H1 (cell line): ENCODE data around the gene TOP3B. TPM values are rescaled to one million over a fixed set of nuclear protein-coding genes. Genes with fewer than 3 reads are reported as not detected.

ENCODE experiments used
- CTCF ChIA-PET: fragments of 300-600 bp; sonication (Branson Sonifier 250); formaldehyde crosslinking; loops from one replicate; lab custom pipeline; 2021; ENCODE audit not compliant: partially characterized antibody; lab: Charles Lee
- POLR2A ChIA-PET: fragments of 300-600 bp; sonication (Branson Sonifier 250); formaldehyde crosslinking; loops from one replicate; lab custom pipeline; 2021; ENCODE audit warnings: inconsistent platforms; ENCODE audit not compliant: partially characterized antibody; lab: Charles Lee
- DNase-seq, 2 experiments: peaks; one replicate each; pipeline versions ENCODE4 v3.0.0 to v3.0.0-alpha.2; 2010 to 2022; ENCODE audit warnings: low spot score in 2 of 2, low read depth in 1 of 2, mixed read lengths in 1 of 2
- FAIRE-seq: peaks from 2 replicates; lab custom pipeline; 2011; peaks lifted over from hg19 to GRCh38; lab: Jason Lieb, UNC
- H2AFZ ChIP-seq: 2 replicates; pipeline ENCODE4 v1.8.1; 2012; ENCODE audit warnings: low read length, inconsistent platforms
- H2AK5ac ChIP-seq: 2 replicates; pipeline ENCODE4 v1.6.1; 2013; ENCODE audit warnings: low read depth, low read length
- H2BK120ac ChIP-seq: replicated peaks from 2 replicates; pipeline ENCODE3; 2013; ENCODE audit warnings: low read depth, low read length, inconsistent platforms
- H2BK12ac ChIP-seq: 2 replicates; pipeline ENCODE4 v1.6.1; 2013; ENCODE audit warnings: low read depth, low read length
- H2BK15ac ChIP-seq: 2 replicates; pipeline ENCODE4 v1.6.1; 2013; ENCODE audit warnings: low read length
- H2BK20ac ChIP-seq: 2 replicates; pipeline ENCODE4 v1.6.1; 2013; ENCODE audit warnings: low read length
- H2BK5ac ChIP-seq: 2 replicates; pipeline ENCODE4 v1.6.1; 2013; ENCODE audit warnings: low read depth, low read length
- H3K14ac ChIP-seq: 2 replicates; pipeline ENCODE4 v1.6.1; 2013; ENCODE audit warnings: inconsistent platforms; ENCODE audit not compliant: insufficient read length
- H3K18ac ChIP-seq: 2 replicates; pipeline ENCODE4 v1.6.1; 2013; ENCODE audit warnings: low read length; ENCODE audit errors: extremely low read depth
- H3K23ac ChIP-seq: 2 replicates; pipeline ENCODE4 v1.6.1; 2013; ENCODE audit warnings: inconsistent platforms; ENCODE audit not compliant: insufficient read length
- H3K23me2 ChIP-seq: 2 replicates; pipeline ENCODE4 v1.6.1; 2013; ENCODE audit warnings: low read depth, low read length
- H3K27ac ChIP-seq: 2 replicates; pipeline ENCODE4 v1.6.1; 2011; ENCODE audit warnings: low read depth, low read length, inconsistent platforms
- H3K27me3 ChIP-seq, 4 experiments: replicated peaks in 1 of 4; 1 replicate in 1 of 4; 2 replicates in 3 of 4; pipeline versions ENCODE4 v1.6.1 to v1.8.1; 2011 to 2013; ENCODE audit warnings: low read length in 3 of 4, mild to moderate bottlenecking in 3 of 4, inconsistent platforms in 2 of 4, mixed read lengths in 2 of 4, moderate library complexity in 1 of 4; ENCODE audit not compliant: control insufficient read depth in 3 of 4, insufficient read depth in 3 of 4; ENCODE audit errors: extremely low read depth in 1 of 4
- H3K36me3 ChIP-seq, 4 experiments: 2 replicates each; pipeline versions ENCODE4 v1.6.1 to v1.8.1; 2011 to 2013; ENCODE audit warnings: mild to moderate bottlenecking in 4 of 4, low read length in 3 of 4, moderate library complexity in 2 of 4, control low read depth in 1 of 4, inconsistent platforms in 1 of 4; ENCODE audit not compliant: insufficient read depth in 4 of 4, control insufficient read depth in 2 of 4
- H3K4ac ChIP-seq: replicated peaks from 2 replicates; pipeline ENCODE3; 2013; ENCODE audit warnings: low read length, low read depth, mixed read lengths, inconsistent platforms; ENCODE audit not compliant: insufficient read length
- H3K4me1 ChIP-seq, 4 experiments: replicated peaks in 1 of 4; 1 replicate in 1 of 4; 2 replicates in 3 of 4; pipeline versions ENCODE4 v1.6.1 to v1.8.1; 2011 to 2013; ENCODE audit warnings: low read length in 3 of 4, inconsistent platforms in 2 of 4, mixed read lengths in 1 of 4; ENCODE audit not compliant: insufficient read depth in 4 of 4, control insufficient read depth in 3 of 4
- H3K4me2 ChIP-seq, 2 experiments: 2 replicates each; pipeline versions ENCODE4 v1.6.1 to v1.8.1; 2011 to 2013; ENCODE audit warnings: low read depth in 2 of 2, low read length in 2 of 2, control low read depth in 1 of 2, inconsistent platforms in 1 of 2, mild to moderate bottlenecking in 1 of 2; ENCODE audit not compliant: insufficient read depth in 1 of 2
- H3K4me3 ChIP-seq, 4 experiments: fragments of 200-600, 300-600 bp in 1 of 4; sonication (generic), shearing (Covaris generic), sonication (Bioruptor Twin) in 1 of 4; 2 replicates each; pipeline versions ENCODE4 v1.5.1 to v1.8.1; 2011 to 2016; ENCODE audit warnings: low read length in 4 of 4, low read depth in 3 of 4, control low read depth in 2 of 4, inconsistent platforms in 2 of 4, mild to moderate bottlenecking in 2 of 4, mixed read lengths in 1 of 4, moderate library complexity in 1 of 4; ENCODE audit not compliant: insufficient read depth in 2 of 4; ENCODE audit errors: extremely low read depth in 1 of 4
- H3K56ac ChIP-seq: replicated peaks from 2 replicates; pipeline ENCODE3; 2013; ENCODE audit warnings: low read depth, mild to moderate bottlenecking, mixed read lengths, low read length, inconsistent platforms; ENCODE audit not compliant: insufficient read length
- H3K79me1 ChIP-seq: 2 replicates; pipeline ENCODE4 v1.6.1; 2013; ENCODE audit warnings: low read depth, low read length, control low read depth
- H3K79me2 ChIP-seq, 2 experiments: 2 replicates each; pipeline versions ENCODE4 v1.6.1 to v1.8.1; 2012 to 2013; ENCODE audit warnings: low read length in 2 of 2, mild to moderate bottlenecking in 2 of 2, inconsistent platforms in 1 of 2; ENCODE audit not compliant: insufficient read depth in 2 of 2, control insufficient read depth in 1 of 2
- H3K9ac ChIP-seq, 4 experiments: replicated peaks in 1 of 4; 1 replicate in 1 of 4; 2 replicates in 3 of 4; pipeline versions ENCODE4 v1.6.1 to v1.8.1; 2011 to 2013; ENCODE audit warnings: low read depth in 3 of 4, low read length in 3 of 4, control low read depth in 2 of 4, mild to moderate bottlenecking in 2 of 4, moderate library complexity in 2 of 4, inconsistent platforms in 1 of 4; ENCODE audit errors: extremely low read depth in 1 of 4
- H3K9me3 ChIP-seq, 2 experiments: 2 replicates each; pipeline versions ENCODE4 v1.6.1 to v1.8.1; 2012 to 2013; ENCODE audit warnings: mild to moderate bottlenecking in 2 of 2, moderate library complexity in 2 of 2, control low read depth in 1 of 2, inconsistent platforms in 1 of 2, low read depth in 1 of 2, low read length in 1 of 2, mixed read lengths in 1 of 2; ENCODE audit not compliant: insufficient read depth in 2 of 2
- H4K20me1 ChIP-seq, 2 experiments: replicated peaks in 1 of 2; 2 replicates each; pipeline versions ENCODE3 to v1.8.1; 2011 to 2013; ENCODE audit warnings: inconsistent platforms in 2 of 2, low read length in 2 of 2, mild to moderate bottlenecking in 1 of 2; ENCODE audit not compliant: insufficient read depth in 2 of 2, control insufficient read depth in 1 of 2
- H4K5ac ChIP-seq: 2 replicates; pipeline ENCODE4 v1.6.1; 2013; ENCODE audit warnings: low read length, low read depth, mixed read lengths, inconsistent platforms; ENCODE audit not compliant: insufficient read length
- H4K8ac ChIP-seq: 2 replicates; pipeline ENCODE4 v1.8.0; 2013; ENCODE audit warnings: mild to moderate bottlenecking, moderate library complexity, low read length, inconsistent platforms; ENCODE audit not compliant: insufficient read depth; ENCODE audit errors: extremely low read depth
- H4K91ac ChIP-seq: replicated peaks from 2 replicates; pipeline ENCODE3; 2013; ENCODE audit warnings: low read length, mixed read lengths, inconsistent platforms; ENCODE audit not compliant: insufficient read length
- CBX8 ChIP-seq: fragments of 300-800, 300-1000 bp; sonication (generic); IDR thresholded peaks from 2 replicates; pipeline ENCODE4 v1.7.1; 2016; ENCODE audit warnings: low read depth, low read length, borderline replicate concordance
- EZH2 ChIP-seq: fragments of 200-600 bp; sonication (generic); IDR thresholded peaks from 2 replicates; pipeline ENCODE4 v1.7.1; 2012; ENCODE audit warnings: low read depth, mild to moderate bottlenecking, moderate library complexity, low read length, inconsistent platforms; ENCODE audit not compliant: severe bottlenecking
- JUND ChIP-seq: IDR thresholded peaks from 2 replicates; pipeline ENCODE4 v1.6.1; 2011; ENCODE audit warnings: mild to moderate bottlenecking, improper control_type of control experiment, low read length
- KDM5A ChIP-seq: fragments of 200-600 bp; IDR thresholded peaks from 2 replicates; pipeline ENCODE4 v1.7.1; 2012; ENCODE audit warnings: mild to moderate bottlenecking, low read length, inconsistent platforms, mixed read lengths
- NANOG ChIP-seq: IDR thresholded peaks from 2 replicates; pipeline ENCODE4 v1.6.1; 2011; ENCODE audit warnings: low read length, low read depth, mild to moderate bottlenecking, inconsistent platforms; ENCODE audit not compliant: insufficient read depth, poor library complexity, severe bottlenecking
- NRF1 ChIP-seq: IDR thresholded peaks from 2 replicates; pipeline ENCODE4 v1.6.1; 2011; ENCODE audit warnings: mild to moderate bottlenecking, low read depth, low read length, improper control_type of control experiment
- RBBP5 ChIP-seq: IDR thresholded peaks from 2 replicates; pipeline ENCODE4 v1.7.1; 2012; ENCODE audit warnings: low read depth, mild to moderate bottlenecking, inconsistent platforms, low read length, moderate library complexity, borderline replicate concordance
- RNF2 ChIP-seq: fragments of 200-900, 300-1000 bp; sonication (generic); IDR thresholded peaks from 2 replicates; pipeline ENCODE4 v1.7.1; 2016; ENCODE audit warnings: borderline replicate concordance, low read depth, mild to moderate bottlenecking, antibody characterized with exemption, low read length; ENCODE audit not compliant: poor library complexity, severe bottlenecking; ENCODE audit errors: missing control alignments
- SP2 ChIP-seq: IDR thresholded peaks from 2 replicates; pipeline ENCODE4 v1.6.1; 2012; ENCODE audit warnings: mild to moderate bottlenecking, low read length, inconsistent platforms
- SRF ChIP-seq: IDR thresholded peaks from 2 replicates; pipeline ENCODE4 v1.6.1; 2011; ENCODE audit warnings: mild to moderate bottlenecking, low read depth, low read length, moderate library complexity
- SUZ12 ChIP-seq: fragments of 200-600 bp; sonication (generic); IDR thresholded peaks from 2 replicates; pipeline ENCODE4 v1.6.1; 2012; ENCODE audit warnings: mild to moderate bottlenecking, inconsistent platforms, low read length, moderate library complexity, mixed read lengths
- YY1 ChIP-seq: IDR thresholded peaks from 2 replicates; pipeline ENCODE4 v1.6.1; 2011; ENCODE audit warnings: low read depth, mild to moderate bottlenecking, low read length
- WGBS, 2 experiments: shearing (Covaris generic) in 1 of 2; methylation state at CpG; one replicate each; pipeline versions ENCODE4 v1.1.6 to v1.1.7; 2013 to 2015; ENCODE audit warnings: low lambda C conversion rate in 2 of 2, mixed read lengths in 2 of 2, inconsistent platforms in 1 of 2, low coverage in 1 of 2, missing lambda C conversion rate in 1 of 2; ENCODE audit not compliant: insufficient replicate concordance in 2 of 2, insufficient coverage in 1 of 2, insufficient read length in 1 of 2; ENCODE audit errors: extremely low coverage in 1 of 2, missing lambda C conversion rate in 1 of 2; 5-methylcytosine and 5-hydroxymethylcytosine counted together
- polyA plus RNA-seq, 7 experiments: library from polyadenylated mRNA; depleted of rRNA in 3 of 7; stranded (reverse) in 5 of 7; unstranded in 2 of 7; fragments of >200 nt in 5 of 7; fragments of 200-250 nt in 2 of 7; gene quantifications; 1 replicate in 5 of 7; 2 replicates in 1 of 7; 4 replicates in 1 of 7; pipeline versions ENCODE4 v1.2.1 to v1.2.3, GENCODE V29; 2011 to 2013; ENCODE audit warnings: missing spikeins in 2 of 7, mixed read lengths in 2 of 7
- total RNA-seq: library from RNA; stranded (reverse); fragmentation: NEBNext Ultra II Directional; extraction: Animal tissue kit (Norgen Biotek cat#: 25700); gene quantifications from 2 replicates; pipeline ENCODE4 v1.2.1, GENCODE V29; 2021

Gene TOP3B
- total and polyA plus RNA-seq, 2 of the 8 experiments (the other 6 are each of a cell fraction or from before 2014, with no cell fraction given): 30.4 to 52.8 TPM

DNA sequence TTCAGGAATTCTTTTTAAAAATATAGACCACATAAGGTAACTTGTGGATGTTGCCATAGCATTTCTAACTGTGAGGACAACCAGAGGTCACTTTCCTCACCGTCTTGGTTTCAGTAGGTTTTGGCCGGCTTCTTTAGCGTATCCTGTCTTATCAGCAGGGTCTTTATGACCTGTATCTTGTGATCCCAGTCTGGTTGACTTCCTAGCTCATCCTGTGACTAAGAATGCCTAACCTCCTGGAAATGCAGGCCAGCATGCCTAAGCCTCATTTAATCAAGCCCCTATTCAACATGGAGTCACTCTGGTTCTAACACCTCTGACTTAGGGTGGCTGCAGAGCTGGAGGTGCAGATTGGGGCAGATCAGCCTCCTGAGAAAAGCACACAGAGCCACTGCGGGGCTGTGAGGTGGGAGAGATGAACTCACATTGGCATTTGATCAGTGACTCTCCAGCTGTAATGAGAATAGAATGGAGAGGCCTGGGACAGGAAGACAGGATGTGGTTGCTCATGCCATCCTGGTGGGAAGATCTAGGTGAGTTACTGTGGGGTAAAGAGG is 41.1 kb upstream of the TOP3B start:
- H3K79me1 ChIP-seq: no peaks in the 10 kb centered on the region

More for the DNA sequence above, 41.1 kb upstream of the TOP3B start:
- no peak overlapping the region for H3K9ac ChIP-seq
- H2BK12ac ChIP-seq: no peak overlapping the region
- peaks cover 0 to 10% (median 2%) of the 10 kb centered on the region in 4 experiments; a peak in 3 of 7 replicates for H3K4me1 ChIP-seq
- no peak overlapping the region for H2BK120ac ChIP-seq
- TF ChIP-seq JUND (no peak), SP2 (no peak), RBBP5 (no peak), CBX8 (no peak), YY1 (no peak), SUZ12 (no peak), SRF (no peak), NANOG (no peak), NRF1 (no peak), EZH2 (no peak), KDM5A (no peak), RNF2 (no peak)
- H4K91ac ChIP-seq: no peak overlapping the region
- no peak for FAIRE-seq
- H2AK5ac ChIP-seq: no peak overlapping the region
- no peak overlapping the region for H3K4me3 ChIP-seq
- H3K56ac ChIP-seq: no peak overlapping the region
- no peak overlapping the region for H3K27ac ChIP-seq
- H3K79me2 ChIP-seq: no peaks in the 10 kb centered on the region
- H3K27me3 ChIP-seq: peaks cover 4 to 82% (median 69%) of the 10 kb centered on the region in 4 experiments
- H3K36me3 ChIP-seq: no peaks in the 10 kb centered on the region
- no peak overlapping the region for H3K18ac ChIP-seq
- no peak overlapping the region for H2BK15ac ChIP-seq
- no peak overlapping the region for H2BK5ac ChIP-seq
- no peak overlapping the region for H3K23ac ChIP-seq
- no peak overlapping the region for H2BK20ac ChIP-seq
- CTCF ChIA-PET: interaction anchor here (0.7 to 2.1 kb wide), 4 partner anchors 9 to 102 kb away, joined by 3 to 6 read pairs (median 4); no protein-coding TSS in a partner anchor
- H3K14ac ChIP-seq: no peak overlapping the region
- WGBS, 2 experiments: 91% methylated on average over 4 of the region's 4 CpGs; no CpG with 5 or more reads in 1 of the 2 experiments
- POLR2A ChIA-PET: no interaction called here
- no peaks in the 10 kb centered on the region for H3K9me3 ChIP-seq
- no peaks in the 10 kb centered on the region for H4K20me1 ChIP-seq
- DNase-seq: no peak
- H3K4me2 ChIP-seq: no peak overlapping the region
- no peak overlapping the region for H4K8ac ChIP-seq
- H3K23me2 ChIP-seq: peaks cover 2% of the 10 kb centered on the region; the same call in 1 of the 2 replicates
- H4K5ac ChIP-seq: no peak overlapping the region
- no peak overlapping the region for H2AFZ ChIP-seq
- no peak overlapping the region for H3K4ac ChIP-seq
